Panc1 (cell line): Measurements from ENCODE around the gene LOXL4. TPM values are rescaled to one million over a fixed set of nuclear protein-coding genes. Genes with fewer than 3 reads are reported as not detected.

Experiments used
- ATAC-seq: fragments of 200-7000 bp; cut with Tn5 transposase; 2 replicates; pipeline ENCODE4 v1.9.1; 2020; ENCODE audit warnings: mild to moderate bottlenecking, moderate library complexity
- BruUV-seq: library from RNA; stranded (reverse); fragments of 400-500 nt; replicated peaks from 2 replicates; lab custom pipeline; 2021; lab: Mats Ljungman, UMichigan
- CTCF ChIA-PET: fragments of 300-600 bp; sonication (Branson Sonifier 250); formaldehyde crosslinking; loops from one replicate; lab custom pipeline; 2022; ENCODE audit warnings: antibody characterized with exemption; lab: Charles Lee
- POLR2A ChIA-PET: fragments of 300-600 bp; sonication (Branson Sonifier 250); formaldehyde crosslinking; loops from one replicate; lab custom pipeline; 2022; ENCODE audit warnings: antibody characterized with exemption; lab: Charles Lee
- DNase-seq: peaks from one replicate; pipeline ENCODE4 v3.0.0-alpha.2; 2010; ENCODE audit warnings: low read depth, low spot score
- H3K27ac ChIP-seq: 2 replicates; pipeline ENCODE4 v1.5.1; 2011; ENCODE audit warnings: mild to moderate bottlenecking, low read length, inconsistent platforms
- H3K27me3 ChIP-seq: fragments of 200-500 bp; sonication (Bioruptor generic); 2 replicates; pipeline ENCODE4 v1.6.0; 2014; ENCODE audit warnings: low read length, inconsistent platforms; ENCODE audit not compliant: control insufficient read depth, insufficient read depth
- H3K36me3 ChIP-seq: fragments of 200-500 bp; sonication (Bioruptor generic); 2 replicates; pipeline ENCODE4 v1.5.1; 2014; ENCODE audit warnings: inconsistent platforms, mild to moderate bottlenecking, low read length, moderate library complexity; ENCODE audit not compliant: control insufficient read depth, insufficient read depth
- H3K4me1 ChIP-seq: 2 replicates; pipeline ENCODE4 v1.5.1; 2011; ENCODE audit warnings: inconsistent platforms, mild to moderate bottlenecking, low read length, moderate library complexity; ENCODE audit not compliant: control insufficient read depth, insufficient read depth
- H3K4me3 ChIP-seq, 2 experiments: 2 replicates each; pipeline ENCODE4 v1.5.1; 2011 to 2012; ENCODE audit warnings: low read depth in 2 of 2, low read length in 2 of 2, mild to moderate bottlenecking in 2 of 2, inconsistent platforms in 1 of 2, moderate library complexity in 1 of 2
- H3K9me3 ChIP-seq: fragments of 200-500 bp; sonication (Bioruptor generic); 2 replicates; pipeline ENCODE4 v1.5.1; 2014; ENCODE audit warnings: low read depth, mild to moderate bottlenecking, inconsistent platforms, low read length, moderate library complexity; ENCODE audit not compliant: control insufficient read depth, insufficient read depth
- POLR2AphosphoS5 ChIP-seq: IDR thresholded peaks from 2 replicates; pipeline ENCODE4 v1.6.1; 2012; ENCODE audit warnings: mild to moderate bottlenecking, low read depth, low read length, moderate library complexity
- SIN3A ChIP-seq: IDR thresholded peaks from 2 replicates; pipeline ENCODE4 v1.6.1; 2012; ENCODE audit warnings: low read depth, mild to moderate bottlenecking, low read length, moderate library complexity, borderline replicate concordance; ENCODE audit not compliant: insufficient read depth
- TCF7L2 ChIP-seq: IDR thresholded peaks from 2 replicates; pipeline ENCODE4 v1.6.1; 2011; ENCODE audit warnings: mild to moderate bottlenecking, low read depth, low read length, inconsistent platforms
- in situ Hi-C: cut with HindIII; loops from 2 replicates; pipeline ENCODE4 v1.10.0; 2016; ENCODE audit warnings: low sequenced_read_pairs, low pct_unique_long_range_greater_than_20kb
- intact Hi-C: fragments of 100-400 bp; cut with micrococcal nuclease; formaldehyde crosslinking; loops from one replicate; pipeline ENCODE4 v1.10.0; 2022; ENCODE audit not compliant: unreplicated experiment
- total RNA-seq: library from RNA; stranded (reverse); gene quantifications from one replicate; pipeline ENCODE4 v1.2.1, GENCODE V29; 2021; ENCODE audit not compliant: unreplicated experiment
- TF ChIP-seq, protein P1 (sequence below): fragments of 450-650 bp; IDR thresholded peaks from 2 replicates; pipeline ENCODE4 v1.5.1; 2017; ENCODE audit warnings: mild to moderate bottlenecking
- TF ChIP-seq, protein P2 (sequence below), 2 experiments: IDR thresholded peaks; 2 replicates each; pipeline ENCODE4 v1.6.1; 2011 to 2012; ENCODE audit warnings: low read depth in 2 of 2, control low read depth in 1 of 2, low read length in 1 of 2, mild to moderate bottlenecking in 1 of 2, moderate library complexity in 1 of 2; ENCODE audit not compliant: insufficient read depth in 1 of 2

LOXL4 gene
- total RNA-seq, 1 experiment from 2014 or later, result 17.7 TPM

DNA sequence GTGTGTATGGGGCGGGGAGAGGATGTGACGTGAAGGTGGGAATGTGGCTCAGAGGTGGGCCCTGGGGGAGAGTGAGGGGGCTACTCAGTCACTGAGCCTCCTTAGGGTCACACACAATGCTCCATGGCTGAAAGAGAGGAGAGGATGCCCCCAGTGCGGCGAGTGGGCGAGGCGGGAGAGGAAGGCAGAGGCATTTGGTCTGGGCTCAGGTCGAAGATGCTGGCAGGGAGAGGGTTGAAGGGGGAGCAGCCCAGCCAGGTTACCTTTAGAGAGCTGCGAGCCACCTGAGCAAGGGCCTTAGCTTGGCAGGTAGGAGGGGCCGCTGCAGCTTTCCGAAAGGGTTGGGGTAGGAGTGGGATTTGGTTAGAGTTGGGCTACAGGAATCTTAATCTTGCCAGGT lies 4.7 kb upstream of the LOXL4 start:
- Histone ChIP-seq H3K27ac (no peak overlapping the region), H3K4me3 (no peak overlapping the region), H3K4me1 (peaks cover 25% of the 10 kb centered on the region), H3K36me3 (no peaks in the 10 kb centered on the region), H3K27me3 (no peaks in the 10 kb centered on the region; the same call in 1 of the 2 replicates), H3K9me3 (no peaks in the 10 kb centered on the region)
- no TSS peak for BruUV-seq
- in situ Hi-C loops (no loop called here), intact Hi-C loops (no loop called here)
- ATAC-seq, result no peak
- ChIA-PET CTCF (interaction anchor here (0.6 kb wide), 1 partner anchor 383 kb away, joined by 3 read pairs; no protein-coding TSS in a partner anchor), POLR2A (no interaction called here)
- TF ChIP-seq SIN3A, result no peak
- no peak for TF ChIP-seq POLR2AphosphoS5
- no peak for TF ChIP-seq TCF7L2
- TF ChIP-seq, protein P1, sequence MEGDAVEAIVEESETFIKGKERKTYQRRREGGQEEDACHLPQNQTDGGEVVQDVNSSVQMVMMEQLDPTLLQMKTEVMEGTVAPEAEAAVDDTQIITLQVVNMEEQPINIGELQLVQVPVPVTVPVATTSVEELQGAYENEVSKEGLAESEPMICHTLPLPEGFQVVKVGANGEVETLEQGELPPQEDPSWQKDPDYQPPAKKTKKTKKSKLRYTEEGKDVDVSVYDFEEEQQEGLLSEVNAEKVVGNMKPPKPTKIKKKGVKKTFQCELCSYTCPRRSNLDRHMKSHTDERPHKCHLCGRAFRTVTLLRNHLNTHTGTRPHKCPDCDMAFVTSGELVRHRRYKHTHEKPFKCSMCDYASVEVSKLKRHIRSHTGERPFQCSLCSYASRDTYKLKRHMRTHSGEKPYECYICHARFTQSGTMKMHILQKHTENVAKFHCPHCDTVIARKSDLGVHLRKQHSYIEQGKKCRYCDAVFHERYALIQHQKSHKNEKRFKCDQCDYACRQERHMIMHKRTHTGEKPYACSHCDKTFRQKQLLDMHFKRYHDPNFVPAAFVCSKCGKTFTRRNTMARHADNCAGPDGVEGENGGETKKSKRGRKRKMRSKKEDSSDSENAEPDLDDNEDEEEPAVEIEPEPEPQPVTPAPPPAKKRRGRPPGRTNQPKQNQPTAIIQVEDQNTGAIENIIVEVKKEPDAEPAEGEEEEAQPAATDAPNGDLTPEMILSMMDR, result no peak
- TF ChIP-seq, protein P2, sequence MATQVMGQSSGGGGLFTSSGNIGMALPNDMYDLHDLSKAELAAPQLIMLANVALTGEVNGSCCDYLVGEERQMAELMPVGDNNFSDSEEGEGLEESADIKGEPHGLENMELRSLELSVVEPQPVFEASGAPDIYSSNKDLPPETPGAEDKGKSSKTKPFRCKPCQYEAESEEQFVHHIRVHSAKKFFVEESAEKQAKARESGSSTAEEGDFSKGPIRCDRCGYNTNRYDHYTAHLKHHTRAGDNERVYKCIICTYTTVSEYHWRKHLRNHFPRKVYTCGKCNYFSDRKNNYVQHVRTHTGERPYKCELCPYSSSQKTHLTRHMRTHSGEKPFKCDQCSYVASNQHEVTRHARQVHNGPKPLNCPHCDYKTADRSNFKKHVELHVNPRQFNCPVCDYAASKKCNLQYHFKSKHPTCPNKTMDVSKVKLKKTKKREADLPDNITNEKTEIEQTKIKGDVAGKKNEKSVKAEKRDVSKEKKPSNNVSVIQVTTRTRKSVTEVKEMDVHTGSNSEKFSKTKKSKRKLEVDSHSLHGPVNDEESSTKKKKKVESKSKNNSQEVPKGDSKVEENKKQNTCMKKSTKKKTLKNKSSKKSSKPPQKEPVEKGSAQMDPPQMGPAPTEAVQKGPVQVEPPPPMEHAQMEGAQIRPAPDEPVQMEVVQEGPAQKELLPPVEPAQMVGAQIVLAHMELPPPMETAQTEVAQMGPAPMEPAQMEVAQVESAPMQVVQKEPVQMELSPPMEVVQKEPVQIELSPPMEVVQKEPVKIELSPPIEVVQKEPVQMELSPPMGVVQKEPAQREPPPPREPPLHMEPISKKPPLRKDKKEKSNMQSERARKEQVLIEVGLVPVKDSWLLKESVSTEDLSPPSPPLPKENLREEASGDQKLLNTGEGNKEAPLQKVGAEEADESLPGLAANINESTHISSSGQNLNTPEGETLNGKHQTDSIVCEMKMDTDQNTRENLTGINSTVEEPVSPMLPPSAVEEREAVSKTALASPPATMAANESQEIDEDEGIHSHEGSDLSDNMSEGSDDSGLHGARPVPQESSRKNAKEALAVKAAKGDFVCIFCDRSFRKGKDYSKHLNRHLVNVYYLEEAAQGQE (IDR thresholded peaks at IDR 0.05; ENCODE audit: insufficient read depth in 1 of 2, low read depth in 2 of 2, low read length in 1 of 2), result no peak
- no peak for DNase-seq

- H3K27ac ChIP-seq, result no peak overlapping the region
- no peak overlapping the region for H3K4me3 ChIP-seq
- ChIA-PET CTCF (no interaction called here), POLR2A (no interaction called here)
- no peak for TF ChIP-seq SIN3A
- TF ChIP-seq, protein P1, result no peak
- TF ChIP-seq TCF7L2, result no peak
- ATAC-seq, result no peak
- H3K4me1 ChIP-seq, result peaks cover 28% of the 10 kb centered on the region
- no peaks in the 10 kb centered on the region for H3K9me3 ChIP-seq
- in situ Hi-C loops, result no loop called here
- no peaks in the 10 kb centered on the region; the same call in 1 of the 2 replicates for H3K27me3 ChIP-seq
- BruUV-seq, result no TSS peak
- no peak for DNase-seq
- H3K36me3 ChIP-seq, result no peaks in the 10 kb centered on the region
- intact Hi-C loops, result no loop called here
These were observed 4.3 kb upstream of the LOXL4 start for GRCh38 chr10:98272245-98272644.
